HepG2 (cell line): ENCODE data around the gene GNB1. TPM values are rescaled to one million over a fixed set of nuclear protein-coding genes. Genes with fewer than 3 reads are reported as not detected.
A peak's percentile ranks its signal among the peaks of the same experiment; 100 is the strongest.

Source experiments
- ATAC-seq: fragments of 200-7000 bp; cut with Tn5 transposase; 3 replicates; pipeline ENCODE4 v1.9.1; 2020; ENCODE audit warnings: mild to moderate bottlenecking, moderate library complexity
- BruUV-seq: library from RNA; stranded (reverse); fragments of 400-500 nt; replicated peaks from 2 replicates; lab custom pipeline; 2021; lab: Mats Ljungman, UMichigan
- CTCF ChIA-PET: fragments of 300-600 bp; formaldehyde crosslinking; extraction: SDS; loops from one replicate; lab custom pipeline; 2021; ENCODE audit warnings: low total read pairs, inconsistent platforms, low intra/inter-chr PET ratio; lab: Yijun Ruan, JAX
- POLR2A ChIA-PET: fragments of 350-600 bp; sonication (Branson Sonifier 250); formaldehyde crosslinking; loops from one replicate; lab custom pipeline; 2020; ENCODE audit warnings: antibody characterized with exemption, inconsistent platforms; lab: Yijun Ruan, JAX
- DNase-seq: peaks from one replicate; pipeline ENCODE4 v3.0.0-alpha.2; 2015; ENCODE audit warnings: low spot score
- FAIRE-seq: peaks from 3 replicates; lab custom pipeline; 2011; peaks lifted over from hg19 to GRCh38; lab: Jason Lieb, UNC
- H2AFZ ChIP-seq: one replicate; pipeline ENCODE4 v1.6.1; 2011; ENCODE audit warnings: low read length, inconsistent platforms
- H3K27ac ChIP-seq: fragments of 300-600 bp; 3 replicates; pipeline ENCODE4 v1.8.0; 2011; ENCODE audit warnings: mixed run types, mild to moderate bottlenecking, mixed read lengths, low read length, inconsistent platforms; ENCODE audit not compliant: insufficient read depth; ENCODE audit errors: extremely low read length
- H3K27me3 ChIP-seq, 2 experiments: fragments of 200-600 bp in 1 of 2; 2 replicates in 1 of 2; 3 replicates in 1 of 2; pipeline versions ENCODE4 v1.6.0 to v1.8.0; 2011; ENCODE audit warnings: low read length in 2 of 2, mild to moderate bottlenecking in 2 of 2, moderate library complexity in 2 of 2, inconsistent platforms in 1 of 2; ENCODE audit not compliant: insufficient read depth in 2 of 2, control insufficient read depth in 1 of 2
- H3K36me3 ChIP-seq, 2 experiments: fragments of 200-600 bp in 1 of 2; replicated peaks in 1 of 2; 2 replicates in 1 of 2; 3 replicates in 1 of 2; pipeline versions ENCODE4 v1.5.1 to v1.8.0; 2011; ENCODE audit warnings: low read length in 2 of 2, inconsistent platforms in 1 of 2; ENCODE audit not compliant: insufficient read depth in 2 of 2, control insufficient read depth in 1 of 2
- H3K4me1 ChIP-seq: 2 replicates; pipeline ENCODE4 v1.5.1; 2012; ENCODE audit warnings: low read length, inconsistent platforms; ENCODE audit not compliant: insufficient read depth
- H3K4me2 ChIP-seq: 2 replicates; pipeline ENCODE4 v1.6.0; 2011; ENCODE audit warnings: low read depth, low read length, inconsistent platforms
- H3K4me3 ChIP-seq, 3 experiments: fragments of 200-600 bp in 1 of 3; sonication (generic), shearing (Covaris generic) in 1 of 3; replicated peaks in 1 of 3; 2 replicates each; pipeline ENCODE4 v1.5.1; 2011 to 2016; ENCODE audit warnings: low read length in 3 of 3, inconsistent platforms in 2 of 3, low read depth in 2 of 3, mild to moderate bottlenecking in 2 of 3, control low read depth in 1 of 3, mixed read lengths in 1 of 3; ENCODE audit not compliant: insufficient read depth in 1 of 3
- H3K79me2 ChIP-seq: one replicate; pipeline ENCODE4 v1.6.1; 2011; ENCODE audit warnings: low read length, inconsistent platforms; ENCODE audit not compliant: insufficient read depth
- H3K9ac ChIP-seq: 2 replicates; pipeline ENCODE4 v1.6.0; 2011; ENCODE audit warnings: mild to moderate bottlenecking, low read depth, low read length, inconsistent platforms; ENCODE audit not compliant: insufficient read depth
- H3K9me3 ChIP-seq: 2 replicates; pipeline ENCODE4 v1.5.1; 2012; ENCODE audit warnings: mild to moderate bottlenecking, low read length
- H4K20me1 ChIP-seq: 2 replicates; pipeline ENCODE4 v1.6.0; 2011; ENCODE audit warnings: inconsistent platforms, mild to moderate bottlenecking, low read length, moderate library complexity; ENCODE audit not compliant: insufficient read depth
- HNRNPUL1 ChIP-seq: fragments of 200-400 bp; formaldehyde crosslinking; IDR thresholded peaks from 2 replicates; pipeline ENCODE4 v1.6.1; 2017; ENCODE audit warnings: low read depth, mild to moderate bottlenecking, low read length, moderate library complexity
- KLF6 ChIP-seq: IDR thresholded peaks from 2 replicates; pipeline ENCODE4 v1.8.0; 2016; ENCODE audit warnings: missing biosample characterization, missing genetic modification reagents
- NFIC ChIP-seq: IDR thresholded peaks from 2 replicates; pipeline ENCODE4 v1.6.1; 2012; ENCODE audit warnings: mild to moderate bottlenecking, low read length, inconsistent platforms
- ONECUT2 ChIP-seq: sonication (generic); formaldehyde crosslinking; IDR thresholded peaks from 2 replicates; pipeline ENCODE4 v1.4.0; 2020; ENCODE audit warnings: missing genetic modification reagents
- PITX1 ChIP-seq: sonication (generic); formaldehyde crosslinking; IDR thresholded peaks from 2 replicates; pipeline ENCODE4 v1.5.1; 2020; ENCODE audit warnings: mild to moderate bottlenecking, missing genetic modification reagents
- RAD21 ChIP-seq: fragments of 450-650 bp; formaldehyde crosslinking; IDR thresholded peaks from 2 replicates; pipeline ENCODE4 v1.5.0; 2020; ENCODE audit warnings: mild to moderate bottlenecking
- ZNF264 ChIP-seq: sonication (generic); formaldehyde crosslinking; IDR thresholded peaks from 2 replicates; pipeline ENCODE4 v1.4.0; 2020; ENCODE audit warnings: missing genetic modification reagents
- ZNF326 ChIP-seq: sonication (generic); formaldehyde crosslinking; IDR thresholded peaks from 2 replicates; pipeline ENCODE4 v1.4.0; 2020; ENCODE audit warnings: missing genetic modification reagents, borderline replicate concordance
- ZNF549 ChIP-seq: sonication (generic); formaldehyde crosslinking; IDR thresholded peaks from 2 replicates; pipeline ENCODE4 v1.5.0; 2020; ENCODE audit warnings: missing genetic modification reagents
- ZNF558 ChIP-seq: sonication (generic); formaldehyde crosslinking; IDR thresholded peaks from 2 replicates; pipeline ENCODE4 v1.9.0; 2022; ENCODE audit warnings: mild to moderate bottlenecking, missing genetic modification reagents, borderline replicate concordance
- ZNF777 ChIP-seq: sonication (generic); formaldehyde crosslinking; IDR thresholded peaks from 2 replicates; pipeline ENCODE4 v1.4.0; 2020; ENCODE audit warnings: missing genetic modification reagents
- WGBS: methylation state at CpG from one replicate; pipeline ENCODE4 v1.1.6; 2017; ENCODE audit warnings: low lambda C conversion rate; 5-methylcytosine and 5-hydroxymethylcytosine counted together
- in situ Hi-C: cut with HindIII; loops from 2 replicates; pipeline ENCODE4 v1.10.0; 2017; ENCODE audit warnings: low pct_unique_long_range_greater_than_20kb; ENCODE audit not compliant: extremely low pct_ligation_motif_present
- intact Hi-C: fragments of 100-400 bp; cut with micrococcal nuclease; formaldehyde crosslinking; loops from one replicate; pipeline ENCODE4 v1.10.0; 2022; ENCODE audit not compliant: unreplicated experiment
- polyA plus RNA-seq, 8 experiments: library from polyadenylated mRNA; depleted of rRNA in 3 of 8; stranded (reverse) in 7 of 8; unstranded in 1 of 8; fragments of >200 nt; fragmentation: Illumina TruSeq in 4 of 8; extraction: Trizol in 4 of 8; gene quantifications; 2 replicates each; pipeline versions ENCODE4 v1.2.1 to v1.2.3, GENCODE V29; 2011 to 2016; ENCODE audit warnings: low read depth in 4 of 8, missing spikeins in 1 of 8, mixed read lengths in 1 of 8; ENCODE audit not compliant: insufficient read depth in 1 of 8
- total RNA-seq, 5 experiments: library from RNA; depleted of rRNA; stranded (reverse); fragments of >200 nt; fragmentation: Illumina TruSeq; extraction: Trizol; gene quantifications; 2 replicates each; pipeline ENCODE4 v1.2.3, GENCODE V29; 2016; ENCODE audit warnings: low read depth in 1 of 5
- TF ChIP-seq, protein P1 (sequence below): sonication (generic); formaldehyde crosslinking; IDR thresholded peaks from 2 replicates; pipeline ENCODE4 v1.4.0; 2020; ENCODE audit warnings: mild to moderate bottlenecking, low read depth, missing genetic modification reagents
- TF ChIP-seq, protein P2 (sequence below): sonication (generic); formaldehyde crosslinking; IDR thresholded peaks from 2 replicates; pipeline ENCODE4 v1.9.0; 2021; ENCODE audit warnings: missing genetic modification reagents, borderline replicate concordance
- TF ChIP-seq, protein P3 (sequence below): sonication (generic); formaldehyde crosslinking; conservative IDR thresholded peaks from 2 replicates; pipeline ENCODE4 v1.8.0; 2022; ENCODE audit warnings: mild to moderate bottlenecking, moderate library complexity, missing genetic modification reagents
- TF ChIP-seq, protein P4 (sequence below): sonication (generic); formaldehyde crosslinking; IDR thresholded peaks from 2 replicates; pipeline ENCODE4 v1.5.0; 2020; ENCODE audit warnings: missing genetic modification reagents, mild to moderate bottlenecking, borderline replicate concordance
- TF ChIP-seq, protein P5 (sequence below): sonication (generic); formaldehyde crosslinking; IDR thresholded peaks from 2 replicates; pipeline ENCODE4 v1.4.0; 2020; ENCODE audit warnings: missing genetic modification reagents

GNB1 gene
- total and polyA plus RNA-seq, 2 of the 13 experiments (the other 11 are each of a cell fraction or from before 2014, with no cell fraction given), result 66.2 to 327 TPM

DNA sequence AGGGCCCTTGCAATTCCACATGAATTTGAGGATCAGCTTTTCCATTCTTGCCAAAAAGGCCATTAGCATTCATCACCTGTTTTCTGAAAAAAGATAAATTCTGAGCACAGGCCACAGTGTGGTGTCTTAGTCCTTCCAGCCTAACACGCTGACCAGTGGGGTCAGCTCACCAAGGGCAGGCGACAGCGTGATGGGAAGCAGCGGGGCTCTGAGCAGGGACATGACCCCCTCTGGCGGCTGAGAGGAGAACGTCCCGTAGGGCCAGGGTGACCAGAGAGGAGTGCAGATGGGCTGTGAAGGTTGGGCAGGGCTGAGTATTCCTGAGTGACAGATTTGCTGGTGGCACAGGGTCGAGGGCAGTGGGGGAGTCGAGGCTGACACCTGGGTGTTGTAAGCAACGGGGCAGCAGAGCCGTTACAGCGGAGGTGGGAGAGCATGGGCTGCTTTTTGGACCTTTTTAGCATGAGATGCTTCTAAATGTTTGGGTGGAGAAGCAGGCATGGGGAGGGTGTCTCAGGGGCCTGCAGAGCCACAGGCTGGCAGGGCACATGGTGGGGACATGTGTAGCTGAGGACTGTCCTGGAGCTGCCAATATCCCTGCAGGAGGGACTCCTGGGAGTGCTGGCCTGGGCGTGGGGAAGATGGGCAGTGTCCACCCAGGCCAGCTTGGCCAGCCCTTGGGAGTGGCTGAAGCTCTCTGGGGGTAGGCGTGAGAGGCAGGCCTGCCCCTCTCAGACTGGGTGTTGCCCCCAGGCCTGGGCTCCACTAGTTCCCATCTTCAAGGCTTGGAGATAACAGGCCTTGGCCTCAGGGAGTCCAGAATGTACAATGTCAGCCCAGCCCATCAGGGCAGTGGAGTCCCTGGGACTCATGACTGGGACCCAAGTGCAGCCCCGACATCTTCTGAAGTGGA lies 15.6 kb upstream of the GNB1 start:
- ChIA-PET POLR2A (no interaction called here), CTCF (interaction anchor here (0.6 to 1.2 kb wide), 2 partner anchors 100 to 127 kb away, joined by 3 to 4 read pairs; no protein-coding TSS in a partner anchor)
- Histone ChIP-seq H3K4me3 (no peak overlapping the region), H3K36me3 (no peaks in the 10 kb centered on the region), H2AFZ (no peak overlapping the region), H3K79me2 (no peaks in the 10 kb centered on the region), H3K9me3 (no peaks in the 10 kb centered on the region), H3K9ac (peak overlapping the region; percentile 14; the same call in 1 of the 2 replicates), H4K20me1 (no peaks in the 10 kb centered on the region), H3K27ac (no peak overlapping the region), H3K27me3 (peaks cover 0 to 11% of the 10 kb centered on the region in 2 experiments; a peak in 4 of 5 replicates), H3K4me1 (peaks cover 53% of the 10 kb centered on the region), H3K4me2 (no peak overlapping the region)
- ATAC-seq, result peak; percentile 84
- intact Hi-C loops (loop anchor here (5.0 to 10.0 kb wide), 2 partner anchors 52 to 129 kb away; partner anchors contain the start of gene NADK), in situ Hi-C loops (loop anchor here (10.0 kb wide), 1 partner anchor 122 kb away; no protein-coding TSS in a partner anchor)
- peak; percentile 91 for FAIRE-seq
- peak; percentile 79 for DNase-seq
- no TSS peak for BruUV-seq
- WGBS, result 2% methylated on average over 9 of the region's 15 CpGs
- TF ChIP-seq, protein P1, sequence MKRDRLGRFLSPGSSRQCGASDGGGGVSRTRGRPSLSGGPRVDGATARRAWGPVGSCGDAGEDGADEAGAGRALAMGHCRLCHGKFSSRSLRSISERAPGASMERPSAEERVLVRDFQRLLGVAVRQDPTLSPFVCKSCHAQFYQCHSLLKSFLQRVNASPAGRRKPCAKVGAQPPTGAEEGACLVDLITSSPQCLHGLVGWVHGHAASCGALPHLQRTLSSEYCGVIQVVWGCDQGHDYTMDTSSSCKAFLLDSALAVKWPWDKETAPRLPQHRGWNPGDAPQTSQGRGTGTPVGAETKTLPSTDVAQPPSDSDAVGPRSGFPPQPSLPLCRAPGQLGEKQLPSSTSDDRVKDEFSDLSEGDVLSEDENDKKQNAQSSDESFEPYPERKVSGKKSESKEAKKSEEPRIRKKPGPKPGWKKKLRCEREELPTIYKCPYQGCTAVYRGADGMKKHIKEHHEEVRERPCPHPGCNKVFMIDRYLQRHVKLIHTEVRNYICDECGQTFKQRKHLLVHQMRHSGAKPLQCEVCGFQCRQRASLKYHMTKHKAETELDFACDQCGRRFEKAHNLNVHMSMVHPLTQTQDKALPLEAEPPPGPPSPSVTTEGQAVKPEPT (CRISPR knock-in tag), result no peak
- TF ChIP-seq ZNF264, result no peak
- no peak for TF ChIP-seq ZNF549
- TF ChIP-seq, protein P2, sequence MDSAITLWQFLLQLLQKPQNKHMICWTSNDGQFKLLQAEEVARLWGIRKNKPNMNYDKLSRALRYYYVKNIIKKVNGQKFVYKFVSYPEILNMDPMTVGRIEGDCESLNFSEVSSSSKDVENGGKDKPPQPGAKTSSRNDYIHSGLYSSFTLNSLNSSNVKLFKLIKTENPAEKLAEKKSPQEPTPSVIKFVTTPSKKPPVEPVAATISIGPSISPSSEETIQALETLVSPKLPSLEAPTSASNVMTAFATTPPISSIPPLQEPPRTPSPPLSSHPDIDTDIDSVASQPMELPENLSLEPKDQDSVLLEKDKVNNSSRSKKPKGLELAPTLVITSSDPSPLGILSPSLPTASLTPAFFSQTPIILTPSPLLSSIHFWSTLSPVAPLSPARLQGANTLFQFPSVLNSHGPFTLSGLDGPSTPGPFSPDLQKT (CRISPR knock-in tag), result no peak
- TF ChIP-seq HNRNPUL1, result no peak
- TF ChIP-seq ZNF777, result 0 out of 2 replicates have a peak, but pooled peaks have one; percentile 15
- TF ChIP-seq ONECUT2 (CRISPR knock-in tag), result no peak
- no peak for TF ChIP-seq ZNF558 (CRISPR knock-in tag)
- TF ChIP-seq RAD21 (CRISPR knock-in tag), result peak; percentile 93
- TF ChIP-seq KLF6 (CRISPR knock-in tag), result no peak
- TF ChIP-seq, protein P3, sequence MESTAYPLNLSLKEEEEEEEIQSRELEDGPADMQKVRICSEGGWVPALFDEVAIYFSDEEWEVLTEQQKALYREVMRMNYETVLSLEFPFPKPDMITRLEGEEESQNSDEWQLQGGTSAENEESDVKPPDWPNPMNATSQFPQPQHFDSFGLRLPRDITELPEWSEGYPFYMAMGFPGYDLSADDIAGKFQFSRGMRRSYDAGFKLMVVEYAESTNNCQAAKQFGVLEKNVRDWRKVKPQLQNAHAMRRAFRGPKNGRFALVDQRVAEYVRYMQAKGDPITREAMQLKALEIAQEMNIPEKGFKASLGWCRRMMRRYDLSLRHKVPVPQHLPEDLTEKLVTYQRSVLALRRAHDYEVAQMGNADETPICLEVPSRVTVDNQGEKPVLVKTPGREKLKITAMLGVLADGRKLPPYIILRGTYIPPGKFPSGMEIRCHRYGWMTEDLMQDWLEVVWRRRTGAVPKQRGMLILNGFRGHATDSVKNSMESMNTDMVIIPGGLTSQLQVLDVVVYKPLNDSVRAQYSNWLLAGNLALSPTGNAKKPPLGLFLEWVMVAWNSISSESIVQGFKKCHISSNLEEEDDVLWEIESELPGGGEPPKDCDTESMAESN (CRISPR knock-in tag), result no peak
- no peak for TF ChIP-seq PITX1 (CRISPR knock-in tag)
- TF ChIP-seq, protein P4, sequence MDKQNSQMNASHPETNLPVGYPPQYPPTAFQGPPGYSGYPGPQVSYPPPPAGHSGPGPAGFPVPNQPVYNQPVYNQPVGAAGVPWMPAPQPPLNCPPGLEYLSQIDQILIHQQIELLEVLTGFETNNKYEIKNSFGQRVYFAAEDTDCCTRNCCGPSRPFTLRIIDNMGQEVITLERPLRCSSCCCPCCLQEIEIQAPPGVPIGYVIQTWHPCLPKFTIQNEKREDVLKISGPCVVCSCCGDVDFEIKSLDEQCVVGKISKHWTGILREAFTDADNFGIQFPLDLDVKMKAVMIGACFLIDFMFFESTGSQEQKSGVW (CRISPR knock-in tag), result no peak
- TF ChIP-seq NFIC, result no peak
- TF ChIP-seq ZNF326 (CRISPR knock-in tag), result no peak
- TF ChIP-seq, protein P5, sequence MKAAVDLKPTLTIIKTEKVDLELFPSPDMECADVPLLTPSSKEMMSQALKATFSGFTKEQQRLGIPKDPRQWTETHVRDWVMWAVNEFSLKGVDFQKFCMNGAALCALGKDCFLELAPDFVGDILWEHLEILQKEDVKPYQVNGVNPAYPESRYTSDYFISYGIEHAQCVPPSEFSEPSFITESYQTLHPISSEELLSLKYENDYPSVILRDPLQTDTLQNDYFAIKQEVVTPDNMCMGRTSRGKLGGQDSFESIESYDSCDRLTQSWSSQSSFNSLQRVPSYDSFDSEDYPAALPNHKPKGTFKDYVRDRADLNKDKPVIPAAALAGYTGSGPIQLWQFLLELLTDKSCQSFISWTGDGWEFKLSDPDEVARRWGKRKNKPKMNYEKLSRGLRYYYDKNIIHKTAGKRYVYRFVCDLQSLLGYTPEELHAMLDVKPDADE (CRISPR knock-in tag), result no peak
